Measurements from ENCODE around the gene CCDC127.
"Not testable (repeated sequence)": the region's sequence is repeated elsewhere in the genome, so short reads cannot be mapped to it uniquely, and the experiment has no call there.

CCDC127 gene

GRCh38 chr5:170971-171800 lies 46.8 kb downstream of the CCDC127 start:
- DNase-seq, result no peak

DNA sequence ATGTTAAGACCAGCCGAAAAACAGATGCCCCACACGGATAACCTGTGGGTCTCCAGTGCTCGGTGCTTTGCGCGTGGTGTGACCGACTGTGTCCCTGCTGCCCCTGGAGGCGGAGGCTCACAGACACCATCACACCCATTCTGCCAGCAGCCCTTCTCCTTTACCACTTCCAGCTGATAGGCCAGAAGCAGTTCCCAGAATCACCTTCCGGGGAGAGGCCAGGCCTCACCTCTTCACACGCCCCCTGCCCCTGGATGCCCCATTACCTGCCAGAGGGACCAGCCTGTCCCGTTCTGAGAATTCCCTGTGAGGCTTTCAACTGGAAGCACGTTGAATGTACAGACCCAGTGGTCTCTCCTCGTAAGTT lies 48.2 kb downstream of the CCDC127 start:
- no peak for DNase-seq

GRCh38 chr5:169071-169727 lies 48.8 kb downstream of the CCDC127 start:
- no peak for DNase-seq

- no peak for DNase-seq
Measured at GRCh38 chr5:167982-168660, 49.8 kb downstream of the CCDC127 start.

DNA sequence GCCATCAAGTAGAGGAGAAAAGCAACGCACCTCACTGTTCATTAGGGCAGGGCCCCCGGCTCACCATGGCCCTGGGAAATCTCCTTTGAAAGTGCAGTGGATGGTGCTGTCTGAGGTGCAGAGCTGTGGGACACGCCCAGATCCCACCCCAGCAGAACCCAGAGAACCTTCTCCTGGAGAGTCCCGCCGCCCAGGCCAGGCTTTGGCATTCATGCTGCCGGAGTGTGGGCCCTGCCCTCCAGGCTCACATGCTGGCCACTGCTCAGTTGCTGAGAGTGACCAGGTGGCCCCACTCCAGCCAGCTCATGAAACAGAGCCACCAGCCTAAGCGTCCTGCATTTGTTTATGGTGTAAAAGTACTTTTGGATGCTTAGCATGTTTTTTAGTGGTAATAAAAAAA lies 50.4 kb downstream of the CCDC127 start:
- no peak for DNase-seq

DNA sequence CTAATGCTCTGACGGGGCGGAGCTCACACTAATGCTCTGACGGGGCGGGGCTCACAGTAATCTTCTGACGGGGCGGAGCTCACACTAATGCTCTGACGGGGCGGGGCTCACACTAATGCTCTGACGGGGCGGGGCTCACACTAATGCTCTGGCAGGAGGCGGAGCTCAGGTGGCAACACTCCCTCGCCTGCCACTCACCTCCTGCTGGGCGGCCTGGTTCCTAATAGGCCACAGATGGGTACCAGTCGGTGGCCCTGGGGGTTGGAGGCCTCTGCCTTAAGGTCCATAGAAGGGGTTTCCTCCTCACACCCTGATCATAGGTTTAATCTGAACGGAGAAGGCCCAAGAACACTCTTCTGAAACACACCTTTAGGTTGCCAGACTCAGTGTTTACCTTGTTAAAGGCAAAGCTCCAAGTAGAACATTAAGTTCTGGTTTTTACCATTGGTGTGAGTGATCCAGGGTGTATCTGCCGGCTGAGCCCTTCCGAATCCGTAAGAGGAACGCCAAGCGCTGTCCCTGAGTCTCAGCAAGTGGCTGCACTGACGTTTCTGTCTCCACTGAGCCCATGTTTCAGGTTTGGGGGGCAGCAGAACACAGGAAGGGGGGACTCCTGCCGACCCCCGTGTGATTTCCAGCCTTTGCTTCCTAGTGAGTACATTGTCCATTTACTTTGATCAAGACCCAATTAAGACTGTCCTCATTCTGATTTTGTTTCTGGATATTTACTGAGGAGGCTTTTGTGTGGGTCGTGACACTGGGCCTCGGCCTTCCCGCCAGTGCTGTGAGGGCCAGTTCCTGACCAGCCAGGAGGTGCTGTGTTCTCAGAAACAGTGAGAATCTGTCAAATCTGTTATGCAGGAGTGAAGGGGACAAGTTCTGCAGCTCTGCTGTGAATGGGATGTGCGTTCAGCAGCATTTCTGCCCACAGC lies 51.2 kb downstream of the CCDC127 start:
- no peak for DNase-seq

GRCh38 chr5:164783-165182 lies 53.2 kb downstream of the CCDC127 start:
- DNase-seq, result not testable (repeated sequence)

GRCh38 chr5:164244-164643 lies 53.7 kb downstream of the CCDC127 start:
- DNase-seq, result no peak

- DNase-seq, result no peak
Measured at GRCh38 chr5:163841-164240, 54.1 kb downstream of the CCDC127 start.

DNA sequence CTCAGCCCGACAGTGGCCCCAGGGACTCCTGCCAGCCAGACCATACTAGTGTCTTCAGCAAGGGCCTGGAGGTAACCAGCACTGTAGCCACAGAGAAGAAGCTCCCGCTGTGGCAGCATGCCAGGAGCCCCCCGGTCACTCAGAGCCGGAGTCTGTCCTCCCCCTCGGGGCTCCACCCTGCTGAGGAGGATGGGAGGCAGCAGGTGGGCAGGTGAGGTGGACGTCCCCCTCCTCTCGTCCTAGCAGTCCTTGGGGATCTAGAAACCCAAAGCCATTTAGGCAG lies 54.7 kb downstream of the CCDC127 start:
- no peak for DNase-seq

DNA sequence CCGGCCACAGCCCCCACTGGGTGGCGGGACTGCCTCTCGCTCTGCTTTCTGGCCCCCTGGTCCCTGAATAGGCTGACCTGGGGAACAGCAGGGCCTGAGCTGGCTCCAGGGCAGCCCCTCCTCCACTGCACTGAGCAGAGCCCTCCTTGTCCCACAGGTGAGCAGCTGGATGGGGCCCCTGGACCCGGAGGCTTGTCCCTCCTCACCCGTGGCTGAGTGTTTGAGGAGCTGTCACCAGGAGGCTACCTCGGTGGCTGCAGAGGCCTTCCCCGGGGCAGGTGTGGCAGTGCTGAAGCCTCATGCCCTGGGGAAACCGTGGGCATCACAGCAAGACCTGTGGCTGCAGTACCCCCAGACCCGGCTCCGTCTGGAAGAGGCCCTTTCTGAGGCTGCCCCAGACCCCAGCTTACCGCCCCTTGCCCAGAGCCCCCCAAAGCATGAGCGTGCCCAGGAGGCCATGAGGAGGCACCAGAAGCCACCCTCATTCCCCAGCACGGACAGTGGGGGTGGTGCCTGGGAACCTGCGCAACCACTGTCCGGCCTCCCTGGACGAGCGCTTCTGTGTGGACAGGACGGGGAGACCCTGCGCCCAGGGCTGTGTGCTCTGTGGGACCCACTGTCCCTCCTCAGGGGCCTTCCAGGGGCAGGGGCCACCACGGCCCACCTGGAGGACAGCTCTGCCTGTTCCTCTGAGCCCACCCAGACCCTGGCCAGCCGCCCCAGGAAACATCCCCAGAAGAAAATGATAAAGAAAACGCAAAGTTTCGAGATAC lies 55.2 kb downstream of the CCDC127 start:
- no peak for DNase-seq

DNA sequence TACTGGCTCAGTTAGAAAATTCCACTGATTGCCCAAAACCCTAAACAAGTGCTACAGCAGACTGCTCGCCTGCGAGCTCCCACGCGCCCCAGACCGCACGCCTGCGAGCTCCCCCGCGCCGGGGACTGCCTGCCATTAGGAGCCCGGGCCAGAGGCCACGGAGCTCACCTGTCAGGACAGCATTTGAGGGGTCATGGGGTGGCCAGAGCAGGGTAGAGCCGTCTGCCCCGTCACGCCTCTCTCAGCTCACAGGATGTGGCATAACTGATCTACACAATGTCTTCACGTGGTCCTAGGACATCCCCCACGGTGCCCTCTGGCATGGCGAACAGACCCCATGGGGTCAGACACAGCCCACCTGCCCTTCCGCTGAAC lies 55.8 kb downstream of the CCDC127 start:
- DNase-seq, result no peak

GRCh38 chr5:161803-162110 lies 56.2 kb downstream of the CCDC127 start:
- DNase-seq, result no peak

- no peak for DNase-seq
Measured at GRCh38 chr5:160921-161802, 56.8 kb downstream of the CCDC127 start.

- no peak for DNase-seq
Measured at GRCh38 chr5:160173-160510, 57.8 kb downstream of the CCDC127 start.

DNA sequence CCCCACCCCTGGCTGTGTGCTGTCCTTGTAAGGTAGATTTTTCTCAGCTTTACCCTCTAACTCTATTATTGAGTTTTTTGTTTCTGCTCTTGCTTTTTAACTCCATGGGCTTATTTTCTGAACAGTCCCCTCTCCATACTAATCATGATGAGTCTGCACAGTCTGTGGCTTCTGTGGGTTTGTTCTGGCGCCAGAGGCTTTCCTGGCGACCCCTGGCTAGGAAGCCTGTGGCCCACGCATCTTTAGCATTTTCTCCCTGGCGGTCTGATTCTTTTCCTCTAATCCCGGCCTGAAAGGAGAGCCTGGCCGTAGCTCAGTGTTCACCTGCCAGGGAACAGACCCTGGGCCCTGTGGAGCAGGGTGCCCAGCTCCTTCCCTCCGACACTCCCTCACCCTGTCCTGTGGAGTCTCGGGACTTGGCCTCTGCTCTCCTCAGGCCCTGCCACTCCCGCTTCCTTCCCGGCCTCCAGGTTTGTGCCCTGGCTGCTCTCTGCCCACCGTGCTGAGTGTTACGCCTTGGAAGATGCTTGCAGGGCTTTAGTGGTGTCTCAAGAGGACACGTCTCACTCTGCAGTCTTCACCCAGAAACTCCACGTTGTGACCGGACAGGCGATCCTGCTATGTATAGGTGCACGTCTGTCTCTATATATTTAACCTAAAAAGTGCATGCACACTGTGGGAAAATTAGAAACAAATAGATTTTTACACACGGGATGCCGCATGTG lies 58.3 kb downstream of the CCDC127 start:
- DNase-seq, result no peak

- no peak for DNase-seq
Measured at GRCh38 chr5:158807-159447, 59.0 kb downstream of the CCDC127 start.

- no peak for DNase-seq
Measured at GRCh38 chr5:157801-158200, 60.2 kb downstream of the CCDC127 start.

DNA sequence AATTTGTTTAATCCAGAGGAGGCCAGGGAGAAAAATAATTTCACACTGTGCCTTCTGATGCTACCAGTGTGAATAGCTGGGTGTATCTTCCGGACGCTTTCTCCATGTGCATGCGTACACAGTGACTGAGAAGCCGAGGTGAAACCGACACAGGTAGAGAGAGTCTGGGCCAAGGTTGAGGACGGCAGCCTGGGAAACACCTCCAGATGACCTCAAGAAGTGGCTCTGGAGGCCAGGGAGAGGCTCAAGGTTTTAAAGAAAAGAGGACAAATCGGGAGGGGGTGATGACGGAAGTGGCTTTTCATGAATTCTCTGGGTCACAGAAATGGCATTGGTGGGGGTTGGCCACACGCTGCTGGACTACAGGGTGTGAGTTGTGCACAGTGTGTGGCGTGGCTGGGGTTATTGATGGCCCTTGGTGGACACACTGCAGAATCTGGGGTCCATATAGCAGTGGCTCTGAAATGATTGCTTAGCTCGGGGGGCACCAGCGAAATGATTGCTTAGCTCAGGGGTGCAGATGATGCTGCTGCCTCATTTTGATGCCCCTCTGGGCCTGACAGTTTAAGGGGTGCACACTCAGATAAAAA lies 60.7 kb downstream of the CCDC127 start:
- DNase-seq, result no peak
